Suppressor macrophage treated with lipopolysaccharide for 4 hours (primary cell): ENCODE measurements around the gene EFCAB10.
"Not testable (repeated sequence)": the region's sequence is repeated elsewhere in the genome, so short reads cannot be mapped to it uniquely, and the experiment has no call there.

ENCODE experiments used
- DNase-seq: peaks from one replicate; pipeline ENCODE4 v3.0.0-alpha.2; 2020

The EFCAB10 gene

GRCh38 chr7:105581066-105581811 is at the start of gene EFCAB10:
Gene EFCAB10, minus strand, starts transcription at chr7:105581493. Its CDS starts 30 bp downstream, at chr7:105581463.
- peak; percentile 25 for DNase-seq

GRCh38 chr7:105625986-105626385 is 44.7 kb upstream of the EFCAB10 start:
- DNase-seq = no peak

- no peak for DNase-seq
Observed at GRCh38 chr7:105623906-105624305, 42.6 kb upstream of the EFCAB10 start.

- no peak for DNase-seq
Observed at GRCh38 chr7:105623378-105623777, 42.1 kb upstream of the EFCAB10 start.

- no peak for DNase-seq
Observed at GRCh38 chr7:105622106-105622731, 40.9 kb upstream of the EFCAB10 start.

- no peak for DNase-seq
Observed at GRCh38 chr7:105621617-105622016, 40.3 kb upstream of the EFCAB10 start.

- no peak for DNase-seq
Observed at GRCh38 chr7:105621176-105621575, 39.9 kb upstream of the EFCAB10 start.

GRCh38 chr7:105619590-105619989 is 38.3 kb upstream of the EFCAB10 start:
- no peak for DNase-seq

GRCh38 chr7:105618016-105618296 is 36.7 kb upstream of the EFCAB10 start:
- no peak for DNase-seq

GRCh38 chr7:105617280-105618015 is 36.2 kb upstream of the EFCAB10 start:
- DNase-seq = no peak

- no peak for DNase-seq
Observed at GRCh38 chr7:105614341-105614840, 33.1 kb upstream of the EFCAB10 start.

GRCh38 chr7:105613611-105614330 is 32.5 kb upstream of the EFCAB10 start:
- DNase-seq = no peak

GRCh38 chr7:105612806-105613205 is 31.5 kb upstream of the EFCAB10 start:
- no peak for DNase-seq

GRCh38 chr7:105611856-105612775 is 30.8 kb upstream of the EFCAB10 start:
- DNase-seq = no peak

- no peak for DNase-seq
Observed at GRCh38 chr7:105610165-105610930, 29.1 kb upstream of the EFCAB10 start.

- no peak for DNase-seq
Observed at GRCh38 chr7:105602325-105603305, 21.3 kb upstream of the EFCAB10 start.

GRCh38 chr7:105600720-105601550 is 19.6 kb upstream of the EFCAB10 start:
- DNase-seq = no peak

GRCh38 chr7:105599551-105599950 is 18.3 kb upstream of the EFCAB10 start:
- no peak for DNase-seq

- not testable (repeated sequence) for DNase-seq
Observed at GRCh38 chr7:105599080-105599479, 17.8 kb upstream of the EFCAB10 start.
